Naive thymus-derived CD4-positive, alpha-beta T cell (primary cell): ENCODE data around the gene SDC3. TPM values are rescaled to one million over a fixed set of nuclear protein-coding genes. Genes with fewer than 3 reads are reported as not detected.

ENCODE experiments used
- ATAC-seq: fragments of 150-1000 bp; cut with Tn5 transposase; 2 replicates; pipeline ENCODE4 v1.10.0; 2021; ENCODE audit warnings: mild to moderate bottlenecking, moderate library complexity
- CTCF ChIA-PET: fragments of 350-600 bp; sonication (Branson Sonifier 250); formaldehyde crosslinking; loops from one replicate; lab custom pipeline; 2021; ENCODE audit warnings: antibody characterized with exemption; lab: Charles Lee
- POLR2A ChIA-PET: fragments of 350-600 bp; sonication (Branson Sonifier 250); formaldehyde crosslinking; loops from one replicate; lab custom pipeline; 2021; ENCODE audit warnings: antibody characterized with exemption, inconsistent platforms; lab: Charles Lee
- DNase-seq, 9 donors: peaks; one replicate each; pipeline versions ENCODE4 v3.0.0 to v3.0.0-alpha.2; 2020 to 2022; ENCODE audit warnings: mixed read lengths in 1 of 9
- H3K27ac ChIP-seq: one replicate; pipeline ENCODE4 v1.7.0; 2013; ENCODE audit warnings: mild to moderate bottlenecking, low read depth, low read length, moderate library complexity
- H3K27me3 ChIP-seq, 2 donors: one replicate each; pipeline ENCODE4 v1.7.0; 2013; ENCODE audit warnings: low read length in 2 of 2, mild to moderate bottlenecking in 2 of 2, moderate library complexity in 2 of 2; ENCODE audit not compliant: control insufficient read depth in 2 of 2, insufficient read depth in 2 of 2
- H3K36me3 ChIP-seq, 3 experiments: 1 replicate in 2 of 3; 2 replicates in 1 of 3; pipeline ENCODE4 v1.7.0; 2013; ENCODE audit warnings: low read length in 3 of 3, mild to moderate bottlenecking in 3 of 3, moderate library complexity in 1 of 3; ENCODE audit not compliant: insufficient read depth in 3 of 3, control insufficient read depth in 2 of 3
- H3K4me1 ChIP-seq, 2 donors: one replicate each; pipeline ENCODE4 v1.7.0; 2013; ENCODE audit warnings: low read length in 2 of 2, mild to moderate bottlenecking in 2 of 2, moderate library complexity in 1 of 2; ENCODE audit not compliant: control insufficient read depth in 2 of 2, insufficient read depth in 2 of 2
- H3K4me3 ChIP-seq: 2 replicates; pipeline ENCODE4 v1.7.0; 2013; ENCODE audit warnings: mild to moderate bottlenecking, low read length
- H3K9me3 ChIP-seq, 3 experiments: 1 replicate in 2 of 3; 2 replicates in 1 of 3; pipeline ENCODE4 v1.7.0; 2013; ENCODE audit warnings: low read length in 3 of 3; ENCODE audit not compliant: control insufficient read depth in 2 of 3
- H3K27ac Mint-ChIP-seq, 9 donors: one replicate each; pipeline ENCODE4 v1.8.0; 2020 to 2022; ENCODE audit warnings: mixed read lengths in 9 of 9, mild to moderate bottlenecking in 8 of 9, moderate library complexity in 5 of 9, inconsistent platforms in 2 of 9
- H3K27me3 Mint-ChIP-seq, 5 donors: one replicate each; pipeline ENCODE4 v1.8.0; 2021 to 2022; ENCODE audit warnings: mixed read lengths in 5 of 5, mild to moderate bottlenecking in 1 of 5
- H3K36me3 Mint-ChIP-seq, 5 donors: one replicate each; pipeline ENCODE4 v1.8.0; 2020 to 2022; ENCODE audit warnings: mixed read lengths in 5 of 5, mild to moderate bottlenecking in 3 of 5, inconsistent platforms in 1 of 5
- H3K4me1 Mint-ChIP-seq, 7 donors: one replicate each; pipeline ENCODE4 v1.8.0; 2020 to 2022; ENCODE audit warnings: mixed read lengths in 7 of 7, mild to moderate bottlenecking in 3 of 7, inconsistent platforms in 1 of 7
- H3K4me3 Mint-ChIP-seq, 10 donors: one replicate each; pipeline ENCODE4 v1.8.0; 2020 to 2022; ENCODE audit warnings: mild to moderate bottlenecking in 10 of 10, mixed read lengths in 10 of 10, moderate library complexity in 6 of 10, inconsistent platforms in 2 of 10
- H3K9me3 Mint-ChIP-seq, 11 donors: one replicate each; pipeline ENCODE4 v1.8.0; 2020 to 2022; ENCODE audit warnings: mixed read lengths in 11 of 11, mild to moderate bottlenecking in 4 of 11, inconsistent platforms in 1 of 11, moderate library complexity in 1 of 11
- intact Hi-C, 2 donors: fragments of 100-400 bp; cut with micrococcal nuclease; formaldehyde crosslinking; loops; one replicate each; pipeline ENCODE4 v1.15.1; 2023
- polyA plus RNA-seq, 2 donors: library from polyadenylated mRNA; unstranded; fragments of 300-500 nt; fragmentation: Illumina TruSeq; gene quantifications; one replicate each; pipeline ENCODE4 v1.2.3, GENCODE V29; 2021
- total RNA-seq, 6 experiments: library from RNA in 5 of 6; stranded (reverse) in 5 of 6; gene quantifications; 1 replicate in 5 of 6; 2 replicates in 1 of 6; pipeline ENCODE4 v1.2.3 and lab custom pipeline; 2021 to 2026

The SDC3 gene
- total and polyA plus RNA-seq, 7 experiments from 2014 or later = 0.07 to 0.42 (median 0.27) TPM; not detected in 1

GRCh38 chr1:30883389-30884172, 25.0 kb downstream of the SDC3 start:
- H3K4me1 Mint-ChIP-seq = peaks cover 0 to 8% (median 0%) of the 10 kb centered on the region in 7 donors
- intact Hi-C loops = no loop called here
- Histone ChIP-seq H3K27ac (no peak overlapping the region), H3K4me3 (no peak overlapping the region), H3K36me3 (no peaks in the 10 kb centered on the region), H3K4me1 (no peaks in the 10 kb centered on the region), H3K9me3 (no peaks in the 10 kb centered on the region), H3K27me3 (no peaks in the 10 kb centered on the region)
- POLR2A ChIA-PET = no interaction called here
- H3K4me3 Mint-ChIP-seq = no peak overlapping the region
- H3K27ac Mint-ChIP-seq = no peak overlapping the region
- CTCF ChIA-PET = interaction anchor here (0.6 kb wide), 1 partner anchor 80 kb away, joined by 3 read pairs; no protein-coding TSS in a partner anchor
- H3K36me3 Mint-ChIP-seq = no peaks in the 10 kb centered on the region
- peaks cover 4 to 41% (median 7%) of the 10 kb centered on the region in 5 donors for H3K27me3 Mint-ChIP-seq
- ATAC-seq = no peak
- no peaks in the 10 kb centered on the region for H3K9me3 Mint-ChIP-seq
- no peak for DNase-seq

- no peaks in the 10 kb centered on the region for H3K27me3 ChIP-seq
- H3K36me3 ChIP-seq = no peaks in the 10 kb centered on the region
- intact Hi-C loops = no loop called here
- DNase-seq = no peak
- H3K27ac ChIP-seq = no peak overlapping the region
- ChIA-PET POLR2A (no interaction called here), CTCF (no interaction called here)
- peaks cover 4 to 43% (median 11%) of the 10 kb centered on the region in 5 donors for H3K27me3 Mint-ChIP-seq
- H3K4me1 ChIP-seq = no peaks in the 10 kb centered on the region
- no peak overlapping the region for H3K4me3 ChIP-seq
- no peak for ATAC-seq
- H3K4me3 Mint-ChIP-seq = no peak overlapping the region
- H3K9me3 Mint-ChIP-seq = no peaks in the 10 kb centered on the region
- no peak overlapping the region for H3K27ac Mint-ChIP-seq
- no peaks in the 10 kb centered on the region for H3K9me3 ChIP-seq
- H3K36me3 Mint-ChIP-seq = no peaks in the 10 kb centered on the region
- peaks cover 0 to 8% (median 0%) of the 10 kb centered on the region in 7 donors for H3K4me1 Mint-ChIP-seq
Measured at GRCh38 chr1:30882678-30883388, 25.7 kb downstream of the SDC3 start.

GRCh38 chr1:30881319-30882181, 27.0 kb downstream of the SDC3 start:
- no peak for DNase-seq
- ChIA-PET CTCF (no interaction called here), POLR2A (no interaction called here)
- no peaks in the 10 kb centered on the region for H3K27me3 ChIP-seq
- H3K9me3 Mint-ChIP-seq = no peaks in the 10 kb centered on the region
- H3K27ac ChIP-seq = no peak overlapping the region
- intact Hi-C loops = no loop called here
- no peaks in the 10 kb centered on the region for H3K36me3 ChIP-seq
- peak; percentile 30 for ATAC-seq
- H3K36me3 Mint-ChIP-seq = no peaks in the 10 kb centered on the region
- peak overlapping the region in 2 of 10 donors; percentile 19 to 45 for H3K4me3 Mint-ChIP-seq
- H3K4me1 ChIP-seq = no peaks in the 10 kb centered on the region
- no peaks in the 10 kb centered on the region for H3K9me3 ChIP-seq
- H3K27me3 Mint-ChIP-seq = peaks cover 9 to 56% (median 17%) of the 10 kb centered on the region in 5 donors
- peak overlapping the region in 2 of 9 donors; percentile 13 to 23 for H3K27ac Mint-ChIP-seq
- no peak overlapping the region for H3K4me3 ChIP-seq
- H3K4me1 Mint-ChIP-seq = peaks cover 0 to 8% (median 2%) of the 10 kb centered on the region in 7 donors

- Mint-ChIP-seq H3K4me3 (peak overlapping the region in 2 of 10 donors; percentile 19 to 45), H3K4me1 (peaks cover 0 to 8% (median 2%) of the 10 kb centered on the region in 7 donors), H3K27me3 (peaks cover 9 to 59% (median 21%) of the 10 kb centered on the region in 5 donors), H3K9me3 (no peaks in the 10 kb centered on the region), H3K27ac (peak overlapping the region in 2 of 9 donors; percentile 13 to 23), H3K36me3 (no peaks in the 10 kb centered on the region)
- ChIA-PET POLR2A (no interaction called here), CTCF (no interaction called here)
- H3K4me3 ChIP-seq = no peak overlapping the region
- DNase-seq = no peak
- intact Hi-C loops = no loop called here
- no peak overlapping the region for H3K27ac ChIP-seq
- ATAC-seq = no peak
- no peaks in the 10 kb centered on the region for H3K9me3 ChIP-seq
- no peaks in the 10 kb centered on the region for H3K4me1 ChIP-seq
- no peaks in the 10 kb centered on the region for H3K27me3 ChIP-seq
- no peaks in the 10 kb centered on the region for H3K36me3 ChIP-seq
Measured at GRCh38 chr1:30880678-30881318, 27.8 kb downstream of the SDC3 start.

- no peak overlapping the region for H3K4me3 ChIP-seq
- ChIA-PET POLR2A (no interaction called here), CTCF (no interaction called here)
- no peak for DNase-seq
- Mint-ChIP-seq H3K36me3 (no peaks in the 10 kb centered on the region), H3K27me3 (peaks cover 9 to 64% (median 21%) of the 10 kb centered on the region in 5 donors), H3K27ac (no peak overlapping the region), H3K4me3 (no peak overlapping the region), H3K9me3 (no peaks in the 10 kb centered on the region), H3K4me1 (peaks cover 0 to 8% (median 2%) of the 10 kb centered on the region in 7 donors)
- no peaks in the 10 kb centered on the region for H3K36me3 ChIP-seq
- H3K9me3 ChIP-seq = no peaks in the 10 kb centered on the region
- no peak overlapping the region for H3K27ac ChIP-seq
- H3K27me3 ChIP-seq = no peaks in the 10 kb centered on the region
- ATAC-seq = no peak
- intact Hi-C loops = no loop called here
- H3K4me1 ChIP-seq = no peaks in the 10 kb centered on the region
Measured at GRCh38 chr1:30879940-30880677, 28.4 kb downstream of the SDC3 start.
